GM23338 (cell line): Measurements from ENCODE around the gene RHEBL1. TPM values are rescaled to one million over a fixed set of nuclear protein-coding genes. Genes with fewer than 3 reads are reported as not detected.

ENCODE experiments used
- CREB1 ChIP-seq: fragments of 250-450 bp; sonication (Bioruptor Pico); IDR thresholded peaks from 2 replicates; pipeline ENCODE4 v1.5.0; 2020; ENCODE audit warnings: low read depth, mild to moderate bottlenecking, moderate library complexity
- CTCF ChIP-seq, 2 experiments: fragments of 200-600 bp in 1 of 2; sonication (generic) in 1 of 2; conservative IDR thresholded peaks; 2 replicates each; pipeline versions ENCODE4 v1.5.1 to v1.6.1; 2016 to 2017; ENCODE audit warnings: antibody characterized with exemption in 2 of 2, low read depth in 2 of 2, mild to moderate bottlenecking in 2 of 2, moderate library complexity in 1 of 2
- ETS1 ChIP-seq: IDR thresholded peaks from 2 replicates; pipeline ENCODE4 v1.6.1; 2016; ENCODE audit warnings: antibody characterized with exemption
- EZH2 ChIP-seq: fragments of 200-600 bp; sonication (generic); IDR thresholded peaks from one replicate; pipeline ENCODE4 v1.8.0; 2017; ENCODE audit warnings: antibody characterized with exemption, mild to moderate bottlenecking, low read depth; ENCODE audit not compliant: unreplicated experiment
- EZH2phosphoT487 ChIP-seq: fragments of 200-600 bp; sonication (generic); IDR thresholded peaks from one replicate; pipeline ENCODE4 v1.8.1; 2018; ENCODE audit warnings: antibody characterized with exemption; ENCODE audit not compliant: unreplicated experiment
- NANOG ChIP-seq: IDR thresholded peaks from 2 replicates; pipeline ENCODE4 v1.6.1; 2016; ENCODE audit warnings: antibody characterized with exemption, borderline replicate concordance
- POLR2AphosphoS5 ChIP-seq: IDR thresholded peaks from 2 replicates; pipeline ENCODE4 v1.6.1; 2016; ENCODE audit warnings: antibody characterized with exemption, low read depth
- STAT1 ChIP-seq: IDR thresholded peaks from one replicate; pipeline ENCODE4 v1.6.1; 2016; ENCODE audit warnings: antibody characterized with exemption; ENCODE audit not compliant: unreplicated experiment
- ZNF114 ChIP-seq: fragments of 250-450 bp; sonication (Bioruptor Pico); IDR thresholded peaks from 2 replicates; pipeline ENCODE4 v1.5.0; 2020; ENCODE audit warnings: mild to moderate bottlenecking, moderate library complexity
- ZNF331 ChIP-seq: fragments of 250-450 bp; sonication (Bioruptor Pico); IDR thresholded peaks from 2 replicates; pipeline ENCODE4 v1.5.0; 2020; ENCODE audit warnings: low read depth, mild to moderate bottlenecking, moderate library complexity
- ZNF462 ChIP-seq: fragments of 250-450 bp; sonication (Bioruptor Pico); IDR thresholded peaks from 2 replicates; pipeline ENCODE4 v1.5.0; 2020; ENCODE audit warnings: mild to moderate bottlenecking, moderate library complexity
- polyA plus RNA-seq: library from polyadenylated mRNA; unstranded; fragments of >200 nt; fragmentation: Nextera tagmentation; extraction: Ambion mirVana; gene quantifications from 2 replicates; pipeline ENCODE4 v1.2.1, GENCODE V29; 2016
- total RNA-seq: library from RNA; depleted of rRNA; stranded (reverse); fragments of >200 nt; shearing (Covaris generic); gene quantifications from 2 replicates; pipeline ENCODE4 v1.2.3, GENCODE V29; 2014

RHEBL1 gene
- total and polyA plus RNA-seq, 2 experiments from 2014 or later: 9.4 to 11.8 TPM

GRCh38 chr12:49092816-49093406, 23.1 kb upstream of the RHEBL1 start (continued):
- TF ChIP-seq ZNF462 (CRISPR knock-in tag) (no peak), ZNF331 (no peak), POLR2AphosphoS5 (no peak), STAT1 (no peak), ZNF114 (CRISPR knock-in tag) (no peak), EZH2phosphoT487 (no peak), ETS1 (no peak), CREB1 (CRISPR knock-in tag) (no peak), NANOG (no peak), CTCF (conservative IDR thresholded peaks at IDR 0.05; ENCODE audit: low read depth in 2 of 2) (no peak), EZH2 (no peak)
